GM11168 (cell line): ENCODE measurements around the gene ZNF609.

ENCODE experiments used
- in situ Hi-C: fragments of 300-500 bp; cut with MboI; formaldehyde crosslinking; loops from one replicate; pipeline ENCODE4 v1.12.0; 2022; ENCODE audit warnings: low sequenced_read_pairs; ENCODE audit not compliant: unreplicated experiment

Gene ZNF609

DNA sequence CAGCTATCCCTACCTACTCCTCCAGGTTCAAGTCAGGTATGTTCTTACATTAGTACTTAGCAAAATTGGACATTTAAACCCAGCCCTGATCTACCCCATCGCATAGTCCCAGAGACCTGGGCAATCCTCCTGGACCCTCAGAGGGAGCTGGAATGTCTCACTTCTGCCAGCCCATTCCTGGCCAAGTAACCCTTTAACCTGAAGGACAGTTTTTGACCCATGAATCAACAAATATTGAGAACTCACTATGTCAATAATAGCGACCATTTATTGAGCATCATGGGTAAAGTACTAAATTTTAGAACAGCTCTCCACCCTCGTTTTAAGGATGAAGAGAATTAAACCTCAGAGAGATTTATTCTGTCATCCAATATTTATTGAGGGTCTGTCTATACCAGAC lies 244.6 kb downstream of the ZNF609 start:
- in situ Hi-C loops: no loop called here

- in situ Hi-C loops: no loop called here
Measured at GRCh38 chr15:64706011-64706911, 245.9 kb downstream of the ZNF609 start.

DNA sequence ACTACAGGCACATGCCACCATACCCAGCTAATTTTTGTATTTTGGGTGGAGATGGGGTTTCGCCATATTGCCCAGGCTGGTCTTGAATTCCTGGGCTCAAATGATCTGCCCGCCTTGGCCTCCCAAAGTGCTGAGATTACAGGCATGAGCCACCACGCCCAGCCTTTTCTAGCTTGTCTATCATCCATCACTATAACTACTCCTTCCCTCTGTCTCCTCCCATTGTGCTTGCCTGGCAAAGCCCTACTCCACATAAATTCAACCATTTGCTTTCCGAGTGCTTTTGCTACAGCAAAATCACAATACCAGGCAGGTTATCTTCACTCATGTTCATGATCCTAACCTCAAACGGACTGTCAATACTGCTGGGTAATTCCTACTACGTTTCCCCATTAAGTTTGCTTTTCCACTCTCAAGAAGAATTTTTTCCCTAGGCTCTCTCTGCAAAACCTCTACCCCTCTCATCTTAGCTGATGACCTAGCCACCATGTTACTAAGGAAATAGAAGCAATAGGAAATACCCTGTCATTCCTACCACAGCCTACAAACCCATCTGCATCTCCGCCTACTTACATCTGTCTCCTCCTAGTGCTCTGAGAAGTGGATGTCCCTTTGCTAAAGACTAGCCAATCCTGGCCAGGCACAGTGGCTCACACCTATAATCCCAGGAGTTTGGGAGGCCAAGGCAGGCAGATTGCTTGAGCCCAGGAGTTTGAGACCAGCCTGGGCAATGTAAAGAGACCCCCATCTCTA lies 250.5 kb downstream of the ZNF609 start:
- in situ Hi-C loops: no loop called here

- in situ Hi-C loops: no loop called here
Measured at GRCh38 chr15:64712353-64712752, 252.0 kb downstream of the ZNF609 start.

GRCh38 chr15:64713592-64713991 lies 253.2 kb downstream of the ZNF609 start:
- in situ Hi-C loops: no loop called here

GRCh38 chr15:64716452-64716851 lies 256.1 kb downstream of the ZNF609 start:
- in situ Hi-C loops: no loop called here

DNA sequence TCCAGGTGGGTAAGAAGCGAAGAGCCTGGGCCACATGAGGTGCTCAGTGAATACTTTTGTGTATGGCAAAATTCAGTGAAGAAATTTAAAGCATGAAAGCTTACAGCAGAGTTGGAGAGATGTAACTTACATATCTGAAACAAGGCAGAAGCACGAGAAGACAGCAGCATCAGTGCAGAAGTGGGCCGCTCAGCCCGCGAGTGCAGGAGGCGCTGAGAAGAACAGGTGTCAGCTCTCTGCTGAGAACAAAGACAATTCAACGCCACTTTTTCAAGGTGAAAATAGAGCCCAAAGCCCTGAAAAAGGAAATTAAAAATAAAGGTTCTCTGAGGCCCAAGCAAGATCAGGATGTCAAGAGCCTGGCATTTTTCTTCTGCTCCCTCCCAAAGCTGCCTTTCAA lies 256.8 kb downstream of the ZNF609 start:
- in situ Hi-C loops: no loop called here

DNA sequence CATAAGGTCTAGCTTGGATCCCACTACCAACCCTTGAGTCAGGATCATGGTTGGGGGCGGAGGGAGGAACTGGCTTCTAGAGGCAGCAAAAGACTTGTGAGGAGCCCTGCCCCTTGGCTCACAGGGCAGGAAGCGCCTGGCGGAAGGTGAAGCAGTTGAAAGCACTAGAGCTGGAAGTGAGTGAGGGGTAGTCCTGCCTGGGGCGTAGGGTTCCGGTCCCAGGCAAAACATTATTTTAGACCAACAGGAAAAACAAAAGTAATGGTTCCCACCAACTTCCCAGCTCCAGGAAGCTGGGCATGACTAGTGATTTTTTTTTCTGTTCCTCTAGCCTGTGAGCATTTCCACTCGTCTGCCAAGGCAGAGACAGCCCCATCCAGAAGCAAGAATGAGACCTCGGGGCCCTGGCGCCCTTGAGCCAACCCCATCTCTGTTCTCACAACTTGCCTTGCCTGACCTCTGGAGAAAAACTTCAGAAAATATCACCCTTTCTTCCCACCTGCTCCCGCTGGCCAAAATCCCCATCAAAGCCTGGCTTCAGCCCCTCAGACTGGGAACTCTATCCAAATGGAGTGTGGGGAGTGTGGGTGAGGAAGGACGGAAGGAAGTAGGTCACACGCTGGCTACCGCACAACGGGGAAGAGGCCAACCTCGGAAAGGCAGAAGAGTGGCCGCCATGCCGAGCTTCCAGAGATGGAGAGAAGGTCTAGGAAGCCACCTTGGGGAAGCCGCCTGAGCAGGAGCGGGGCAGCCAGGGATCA lies 257.5 kb downstream of the ZNF609 start:
- in situ Hi-C loops: no loop called here

- in situ Hi-C loops: no loop called here
Measured at GRCh38 chr15:64720188-64720587, 259.8 kb downstream of the ZNF609 start.

GRCh38 chr15:64730151-64730550 lies 269.8 kb downstream of the ZNF609 start:
- in situ Hi-C loops: loop anchor here (5.0 to 10.0 kb wide), 2 partner anchors 82 to 175 kb away; no protein-coding TSS in a partner anchor

GRCh38 chr15:64731012-64731804 lies 270.8 kb downstream of the ZNF609 start:
- in situ Hi-C loops: loop anchor here (5.0 to 10.0 kb wide), 2 partner anchors 81 to 174 kb away; no protein-coding TSS in a partner anchor

DNA sequence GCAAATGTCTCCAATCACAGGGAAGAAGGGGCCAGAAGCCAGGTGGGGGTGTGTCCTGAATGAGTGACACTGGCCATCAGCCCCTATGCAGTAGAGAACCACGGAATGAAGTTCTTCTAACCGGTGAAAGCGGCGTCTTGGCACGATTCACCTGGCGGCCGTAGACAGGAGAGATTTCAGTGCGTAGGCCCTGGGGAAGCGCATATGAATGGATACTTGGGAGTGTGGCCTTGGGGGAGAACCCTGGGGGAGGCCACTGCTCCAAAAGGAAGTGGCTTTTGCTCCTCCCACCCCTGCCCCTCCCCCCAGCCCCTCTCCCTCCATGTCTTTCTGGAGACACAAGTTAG lies 271.4 kb downstream of the ZNF609 start:
- in situ Hi-C loops: loop anchor here (5.0 to 10.0 kb wide), 2 partner anchors 81 to 173 kb away; no protein-coding TSS in a partner anchor

DNA sequence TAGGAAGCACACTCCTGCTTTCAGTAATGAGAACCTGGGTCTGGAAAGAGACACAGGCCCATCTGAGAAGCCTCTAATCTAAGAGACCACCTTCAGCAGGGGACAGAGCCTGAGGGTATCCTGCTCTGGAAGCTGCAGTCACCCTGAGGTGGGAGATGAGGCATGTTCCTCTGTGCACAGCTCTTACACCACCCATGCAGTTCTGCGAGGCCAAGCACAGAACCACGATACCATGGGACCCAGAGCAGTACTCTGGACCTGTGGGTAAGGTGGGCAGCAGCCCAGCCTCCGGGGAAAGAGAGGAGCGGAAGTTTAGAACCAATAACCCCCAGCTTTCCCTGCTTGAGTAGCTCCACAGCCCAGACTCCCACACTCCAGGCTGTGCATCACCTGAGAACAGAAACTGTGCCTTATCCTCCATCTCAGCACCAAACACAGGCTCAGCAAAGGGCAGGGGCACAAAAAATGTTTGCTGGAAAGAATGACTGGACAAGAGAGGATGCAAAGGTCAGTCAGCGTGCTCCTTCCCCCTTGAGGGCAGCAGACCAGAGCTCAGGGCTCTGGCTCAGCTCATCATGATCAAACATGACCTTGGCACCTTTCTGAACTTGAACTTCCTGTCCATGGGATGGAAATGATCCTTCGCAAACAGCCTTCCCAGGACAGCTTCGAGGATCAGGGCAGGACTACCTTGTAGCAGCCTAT lies 271.9 kb downstream of the ZNF609 start:
- in situ Hi-C loops: loop anchor here (5.0 to 10.0 kb wide), 2 partner anchors 80 to 172 kb away; no protein-coding TSS in a partner anchor
